Cardiac muscle cell (in vitro differentiated cells and primary cell): ENCODE measurements around the gene ANKRD44. TPM values are rescaled to one million over a fixed set of nuclear protein-coding genes. Genes with fewer than 3 reads are reported as not detected.

ENCODE experiments used
- DNase-seq, 2 donors: peaks; one replicate each; pipeline versions ENCODE4 v3.0.0 to v3.0.0-alpha.2; 2010 to 2017; ENCODE audit warnings: low read depth in 1 of 2, low spot score in 1 of 2
- H3K27ac ChIP-seq: fragments of 200-600 bp; sonication (generic); 2 replicates; pipeline ENCODE4 v1.5.1; 2016
- H3K27me3 ChIP-seq: fragments of 200-600 bp; sonication (generic); 2 replicates; pipeline ENCODE4 v1.6.0; 2016; ENCODE audit warnings: control low read depth
- H3K36me3 ChIP-seq: fragments of 200-600 bp; sonication (generic); 2 replicates; pipeline ENCODE4 v1.5.1; 2016; ENCODE audit warnings: control low read depth
- H3K4me1 ChIP-seq: fragments of 200-600 bp; sonication (generic); 2 replicates; pipeline ENCODE4 v1.8.1; 2017; ENCODE audit warnings: low read depth, mild to moderate bottlenecking, mixed run types
- H3K4me3 ChIP-seq: fragments of 200-600 bp; sonication (generic); 2 replicates; pipeline ENCODE4 v1.5.1; 2016; ENCODE audit warnings: mild to moderate bottlenecking
- H3K9me3 ChIP-seq: fragments of 200-600 bp; sonication (generic); 2 replicates; pipeline ENCODE4 v1.5.1; 2017; ENCODE audit warnings: low read depth, mild to moderate bottlenecking, control low read depth
- polyA plus RNA-seq: library from polyadenylated mRNA; unstranded; fragments of >200 nt; fragmentation: Nextera tagmentation; extraction: Ambion mirVana; gene quantifications from 2 replicates; pipeline ENCODE4 v1.2.1, GENCODE V29; 2016
- total RNA-seq: library from RNA; depleted of rRNA; stranded (reverse); fragments of >200 nt; gene quantifications from 2 replicates; pipeline ENCODE4 v1.2.3, GENCODE V29; 2016
- TF ChIP-seq, protein P1 (sequence below): IDR thresholded peaks from 2 replicates; pipeline ENCODE4 v1.5.1; 2012; ENCODE audit warnings: low read depth, mild to moderate bottlenecking, low read length

Gene ANKRD44
- total and polyA plus RNA-seq, 2 experiments from 2014 or later: 4.0 to 5.0 TPM

DNA sequence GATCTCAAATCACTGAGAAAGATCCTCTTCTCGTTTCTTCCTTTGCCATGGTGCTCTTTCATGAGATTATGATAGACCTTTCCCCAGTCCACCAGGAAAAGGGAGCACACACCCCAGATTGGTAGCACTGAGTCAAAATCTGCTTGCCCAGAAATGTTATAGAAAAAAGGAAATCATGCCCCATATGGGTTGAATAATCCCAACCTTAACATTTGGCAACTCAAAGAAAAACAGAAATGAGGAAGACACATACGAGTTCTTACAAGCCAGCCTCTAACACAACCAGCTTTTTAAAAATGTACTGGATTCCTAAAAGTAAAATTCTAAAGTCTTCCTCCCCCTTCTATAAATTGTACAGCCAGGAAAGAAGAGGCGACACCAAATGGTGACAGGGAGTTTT, 103.0 kb downstream of the ANKRD44 start:
- Histone ChIP-seq H3K4me3 (no peak overlapping the region), H3K27ac (no peak overlapping the region), H3K27me3 (no peaks in the 10 kb centered on the region), H3K4me1 (no peaks in the 10 kb centered on the region), H3K36me3 (no peaks in the 10 kb centered on the region), H3K9me3 (no peaks in the 10 kb centered on the region)
- TF ChIP-seq, protein P1, sequence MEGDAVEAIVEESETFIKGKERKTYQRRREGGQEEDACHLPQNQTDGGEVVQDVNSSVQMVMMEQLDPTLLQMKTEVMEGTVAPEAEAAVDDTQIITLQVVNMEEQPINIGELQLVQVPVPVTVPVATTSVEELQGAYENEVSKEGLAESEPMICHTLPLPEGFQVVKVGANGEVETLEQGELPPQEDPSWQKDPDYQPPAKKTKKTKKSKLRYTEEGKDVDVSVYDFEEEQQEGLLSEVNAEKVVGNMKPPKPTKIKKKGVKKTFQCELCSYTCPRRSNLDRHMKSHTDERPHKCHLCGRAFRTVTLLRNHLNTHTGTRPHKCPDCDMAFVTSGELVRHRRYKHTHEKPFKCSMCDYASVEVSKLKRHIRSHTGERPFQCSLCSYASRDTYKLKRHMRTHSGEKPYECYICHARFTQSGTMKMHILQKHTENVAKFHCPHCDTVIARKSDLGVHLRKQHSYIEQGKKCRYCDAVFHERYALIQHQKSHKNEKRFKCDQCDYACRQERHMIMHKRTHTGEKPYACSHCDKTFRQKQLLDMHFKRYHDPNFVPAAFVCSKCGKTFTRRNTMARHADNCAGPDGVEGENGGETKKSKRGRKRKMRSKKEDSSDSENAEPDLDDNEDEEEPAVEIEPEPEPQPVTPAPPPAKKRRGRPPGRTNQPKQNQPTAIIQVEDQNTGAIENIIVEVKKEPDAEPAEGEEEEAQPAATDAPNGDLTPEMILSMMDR: no peak
- no peak for DNase-seq

DNA sequence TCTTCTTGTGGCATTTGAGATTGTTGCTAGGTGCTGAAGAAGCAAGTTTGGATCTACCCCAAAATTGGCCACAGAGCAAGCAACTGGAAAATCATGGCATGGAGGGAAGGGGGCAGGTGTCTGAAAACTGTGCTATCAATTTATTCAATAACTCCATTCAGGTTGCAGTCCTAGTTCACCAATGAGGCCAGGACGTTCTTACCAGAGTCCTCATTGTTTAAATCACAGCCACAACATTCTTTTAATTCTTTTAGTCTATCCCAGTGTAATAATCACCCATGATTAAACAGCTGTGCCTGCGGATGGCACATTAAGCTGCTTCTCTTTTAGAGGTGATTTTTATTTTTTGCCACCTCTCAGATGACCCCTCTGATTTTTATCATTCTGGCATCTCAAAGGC, 103.5 kb downstream of the ANKRD44 start:
- TF ChIP-seq, protein P1: no peak
- H3K9me3 ChIP-seq: no peaks in the 10 kb centered on the region
- no peaks in the 10 kb centered on the region for H3K36me3 ChIP-seq
- no peak for DNase-seq
- H3K4me1 ChIP-seq: no peaks in the 10 kb centered on the region
- no peak overlapping the region for H3K4me3 ChIP-seq
- no peak overlapping the region for H3K27ac ChIP-seq
- H3K27me3 ChIP-seq: no peaks in the 10 kb centered on the region

DNA sequence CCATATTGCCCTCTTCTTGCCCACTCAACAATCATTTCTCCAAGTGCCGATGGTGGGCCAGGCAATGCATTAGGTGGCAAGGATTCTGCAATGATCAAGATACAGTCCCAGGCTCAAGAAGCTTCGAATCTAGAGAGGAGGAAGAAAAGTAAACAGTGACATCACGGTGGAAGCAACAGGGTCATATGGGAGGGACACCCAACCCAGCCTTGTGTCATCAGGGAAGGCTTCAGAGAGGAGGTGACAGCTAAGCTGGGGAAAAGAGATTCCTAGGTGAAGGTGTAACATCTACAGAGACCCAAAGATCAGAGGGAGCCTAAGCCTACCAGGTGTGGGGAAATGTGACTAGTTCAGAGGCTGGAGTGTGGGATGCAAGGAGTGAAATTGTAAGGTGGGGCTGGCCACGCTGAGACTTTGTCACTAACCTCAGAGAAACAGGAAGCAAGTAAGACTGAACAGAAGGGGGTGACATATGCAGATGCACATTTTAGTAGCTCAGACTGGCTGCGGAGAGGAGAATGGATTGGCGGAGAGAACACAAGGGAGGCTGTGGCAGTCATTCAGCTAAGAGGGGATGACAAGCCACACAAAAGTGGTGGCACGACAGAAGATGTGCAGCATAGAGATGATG, 104.9 kb downstream of the ANKRD44 start:
- no peaks in the 10 kb centered on the region for H3K4me1 ChIP-seq

DNA sequence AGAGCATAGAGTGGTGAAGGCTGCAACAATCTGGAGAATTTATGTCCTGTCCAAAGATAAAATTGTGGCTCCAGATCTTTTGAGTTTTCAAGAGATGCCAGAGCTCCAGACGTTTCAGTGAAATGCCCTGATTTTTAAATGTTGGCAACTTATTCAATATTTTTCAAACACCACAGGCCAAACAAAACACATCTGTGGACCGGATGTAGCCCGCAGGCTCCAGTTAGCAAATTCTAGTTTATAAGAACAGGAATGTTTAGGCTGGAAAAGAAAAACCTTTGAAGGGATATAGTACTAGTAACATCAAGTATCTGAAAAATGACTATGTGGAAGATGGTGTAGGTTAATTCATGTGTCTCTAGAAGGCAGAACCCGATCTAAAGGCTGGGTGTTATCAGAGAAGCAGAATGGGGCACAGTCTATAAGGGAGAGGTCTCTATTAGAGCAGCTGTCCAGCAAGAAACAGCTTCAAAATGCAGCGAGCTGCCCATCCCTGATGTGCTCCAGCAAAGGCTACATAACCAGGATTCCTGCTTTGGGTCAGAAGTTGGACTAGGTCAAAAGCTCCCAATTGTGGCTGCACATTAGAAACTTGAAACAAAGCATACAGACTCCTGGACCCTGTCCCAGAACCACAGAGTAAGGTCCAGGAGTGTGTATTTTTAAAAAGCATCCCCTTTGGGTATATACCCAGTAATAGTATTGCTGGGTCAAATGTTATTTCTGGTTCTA, 105.9 kb downstream of the ANKRD44 start:
- H3K36me3 ChIP-seq: no peaks in the 10 kb centered on the region
- no peak overlapping the region for H3K4me3 ChIP-seq
- H3K4me1 ChIP-seq: no peaks in the 10 kb centered on the region
- no peaks in the 10 kb centered on the region for H3K9me3 ChIP-seq
- no peaks in the 10 kb centered on the region for H3K27me3 ChIP-seq
- TF ChIP-seq, protein P1: no peak
- no peak overlapping the region for H3K27ac ChIP-seq
- DNase-seq: peak in 1 of 2 donors; percentile 36

More for the DNA sequence above, 104.9 kb downstream of the ANKRD44 start:
- no peaks in the 10 kb centered on the region for H3K36me3 ChIP-seq
- H3K27me3 ChIP-seq: no peaks in the 10 kb centered on the region
- no peaks in the 10 kb centered on the region for H3K9me3 ChIP-seq
- TF ChIP-seq, protein P1: no peak
- no peak overlapping the region for H3K4me3 ChIP-seq
- H3K27ac ChIP-seq: no peak overlapping the region
- DNase-seq: no peak

DNA sequence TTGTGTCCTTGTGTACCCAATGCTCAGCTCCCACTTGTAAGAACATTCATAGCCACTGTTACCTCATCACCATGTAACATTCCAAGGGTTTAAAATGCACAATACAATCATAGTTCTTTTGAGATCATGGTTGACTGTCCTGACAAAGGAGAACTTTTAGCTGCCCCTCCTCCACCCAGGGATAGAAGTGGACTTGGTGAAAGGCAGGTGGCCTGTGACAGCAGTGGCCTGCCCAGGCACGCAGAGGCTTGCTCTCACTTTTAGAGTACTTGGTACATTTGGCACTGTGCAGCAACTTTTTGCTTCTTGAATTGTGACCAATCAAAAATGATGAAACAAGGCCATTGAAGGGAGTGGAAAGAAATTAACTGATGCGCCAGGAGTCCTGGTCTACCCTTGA, 108.7 kb downstream of the ANKRD44 start:
- H3K9me3 ChIP-seq: no peaks in the 10 kb centered on the region
- H3K36me3 ChIP-seq: no peaks in the 10 kb centered on the region
- no peak overlapping the region for H3K27ac ChIP-seq
- TF ChIP-seq, protein P1: no peak
- no peak overlapping the region for H3K4me3 ChIP-seq
- DNase-seq: peak in 1 of 2 donors; percentile 11
- H3K27me3 ChIP-seq: no peaks in the 10 kb centered on the region
- no peaks in the 10 kb centered on the region for H3K4me1 ChIP-seq
